ENCODE results near the gene AK1. TPM values are rescaled to one million over a fixed set of nuclear protein-coding genes. Genes with fewer than 3 reads are reported as not detected.

The AK1 gene
- total and polyA plus RNA-seq, 2 donors (not counting 3 experiments of a cell fraction or from before 2014, with no cell fraction given) = 115 to 148 TPM

GRCh38 chr9:127905788-127906191 is 28.3 kb upstream of the AK1 start:
- no peak for TF ChIP-seq MYC (IDR thresholded peaks at IDR 0.05; ENCODE audit: low read depth, low read length)
- TF ChIP-seq FOS (IDR thresholded peaks at IDR 0.05; ENCODE audit: borderline replicate concordance, insufficient read depth, low read length) = no peak
- no peak for TF ChIP-seq CTCF (IDR thresholded peaks at IDR 0.05; ENCODE audit: extremely low read depth in 1 of 2, insufficient read depth in 1 of 2, low read depth in 1 of 2, low read length in 2 of 2)
- TF ChIP-seq EZH2 (IDR thresholded peaks at IDR 0.05; ENCODE audit: borderline replicate concordance, low read depth, low read length, severe bottlenecking) = no peak
- TF ChIP-seq, protein P1, sequence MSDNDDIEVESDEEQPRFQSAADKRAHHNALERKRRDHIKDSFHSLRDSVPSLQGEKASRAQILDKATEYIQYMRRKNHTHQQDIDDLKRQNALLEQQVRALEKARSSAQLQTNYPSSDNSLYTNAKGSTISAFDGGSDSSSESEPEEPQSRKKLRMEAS (IDR thresholded peaks at IDR 0.05; ENCODE audit: insufficient read depth, insufficient read length) = no peak
- no peak for TF ChIP-seq JUN (IDR thresholded peaks at IDR 0.05; ENCODE audit: borderline replicate concordance, insufficient read depth, insufficient read length, low read depth)
- no peak for TF ChIP-seq POLR2A (IDR thresholded peaks at IDR 0.05; ENCODE audit: low read depth, low read length)
- no peak for TF ChIP-seq POLR2AphosphoS5 (IDR thresholded peaks at IDR 0.05; ENCODE audit: insufficient read depth, low read depth, low read length)
- no peak for TF ChIP-seq GATA2 (IDR thresholded peaks at IDR 0.05; ENCODE audit: insufficient read depth, insufficient read length, low read depth, low read length)
- CTCF ChIA-PET = interaction anchor here (1.2 to 1.5 kb wide), 2 partner anchors 36 to 171 kb away, joined by 4 read pairs; partner anchors contain the start of gene TOR2A

More at GRCh38 chr9:127905788-127906191, 28.3 kb upstream of the AK1 start:
- no peak overlapping the region for H3K9ac ChIP-seq (replicated peaks; ENCODE audit: extremely low read depth, insufficient read depth, low read length)
- no peaks in the 10 kb centered on the region for H3K9me3 ChIP-seq (replicated peaks; ENCODE audit: control insufficient read depth, insufficient read depth, low read length)
- intact Hi-C loops (cut with micrococcal nuclease) = loop anchor here (1.0 kb wide), 1 partner anchor 12 kb away; the partner anchor contains the start of gene ST6GALNAC4
- dilution Hi-C loops (cut with MboI; ENCODE audit: extremely low pct_ligation_motif_present, low sequenced_read_pairs) = no loop called here
- no peaks in the 10 kb centered on the region for H3K79me2 ChIP-seq (ENCODE audit: control insufficient read depth, insufficient read depth, low read length)
- no peaks in the 10 kb centered on the region for H3K9me1 ChIP-seq (replicated peaks; ENCODE audit: control insufficient read depth, extremely low read depth, insufficient read depth, low read length)
- peak overlapping the region; percentile 63 for H3K27ac ChIP-seq (ENCODE audit: insufficient read depth, low read depth, low read length)
- H2AFZ ChIP-seq (ENCODE audit: low read depth, low read length) = no peak overlapping the region
- no peak overlapping the region for H3K4me3 ChIP-seq (replicated peaks in 1 of 3; ENCODE audit: insufficient read depth in 1 of 3, low read depth in 1 of 3, low read length in 3 of 3)
- H3K4me2 ChIP-seq (ENCODE audit: insufficient read depth, low read length) = no peak overlapping the region
- H3K36me3 ChIP-seq (ENCODE audit: control insufficient read depth in 2 of 2, extremely low read depth in 1 of 2, insufficient read depth in 2 of 2, low read length in 2 of 2) = peaks cover 0 to 5% of the 10 kb centered on the region in 2 experiments
- DNase-seq (ENCODE audit: low read depth, low spot score) = no peak
- H3K27me3 ChIP-seq (ENCODE audit: control insufficient read depth in 2 of 2, insufficient read depth in 2 of 2, low read length in 2 of 2) = no peaks in the 10 kb centered on the region
- no peaks in the 10 kb centered on the region for H4K20me1 ChIP-seq (replicated peaks; ENCODE audit: control insufficient read depth, extremely low read depth, insufficient read depth, low read length)
- peak; percentile 49 for FAIRE-seq
- BruUV-seq (replicated peaks) = no TSS peak
- POLR2A ChIA-PET = no interaction called here
- peaks cover 41% of the 10 kb centered on the region for H3K4me1 ChIP-seq (ENCODE audit: control insufficient read depth, extremely low read depth, insufficient read depth, low read length)

Data from endothelial cell of umbilical vein (primary cell).